Ectodermal cell (in vitro differentiated cells): ENCODE measurements around the gene SYCN.

Experiments used
- H3K27ac ChIP-seq: 2 replicates; pipeline ENCODE4 v1.7.0; 2013; ENCODE audit warnings: mild to moderate bottlenecking, low read depth, low read length; ENCODE audit not compliant: insufficient read depth, poor library complexity, severe bottlenecking
- H3K27me3 ChIP-seq: 2 replicates; pipeline ENCODE4 v1.7.0; 2013; ENCODE audit warnings: mild to moderate bottlenecking, low read length; ENCODE audit not compliant: insufficient read depth, control insufficient read depth, poor library complexity, severe bottlenecking
- H3K36me3 ChIP-seq: one replicate; pipeline ENCODE4 v1.7.0; 2013; ENCODE audit warnings: low read length; ENCODE audit not compliant: control insufficient read depth, insufficient read depth
- H3K4me1 ChIP-seq: one replicate; pipeline ENCODE4 v1.7.0; 2013; ENCODE audit warnings: low read length; ENCODE audit not compliant: control insufficient read depth, insufficient read depth
- H3K4me3 ChIP-seq: 2 replicates; pipeline ENCODE4 v1.7.0; 2013; ENCODE audit warnings: low read depth, low read length, control low read depth; ENCODE audit not compliant: insufficient read depth
- H3K9me3 ChIP-seq: 2 replicates; pipeline ENCODE4 v1.7.0; 2013; ENCODE audit warnings: mild to moderate bottlenecking, low read length, moderate library complexity; ENCODE audit not compliant: control insufficient read depth
- WGBS, 2 experiments: methylation state at CpG; one replicate each; pipeline ENCODE4 v1.1.7; 2013; ENCODE audit warnings: missing lambda C conversion rate in 2 of 2; 5-methylcytosine and 5-hydroxymethylcytosine counted together

SYCN gene

DNA sequence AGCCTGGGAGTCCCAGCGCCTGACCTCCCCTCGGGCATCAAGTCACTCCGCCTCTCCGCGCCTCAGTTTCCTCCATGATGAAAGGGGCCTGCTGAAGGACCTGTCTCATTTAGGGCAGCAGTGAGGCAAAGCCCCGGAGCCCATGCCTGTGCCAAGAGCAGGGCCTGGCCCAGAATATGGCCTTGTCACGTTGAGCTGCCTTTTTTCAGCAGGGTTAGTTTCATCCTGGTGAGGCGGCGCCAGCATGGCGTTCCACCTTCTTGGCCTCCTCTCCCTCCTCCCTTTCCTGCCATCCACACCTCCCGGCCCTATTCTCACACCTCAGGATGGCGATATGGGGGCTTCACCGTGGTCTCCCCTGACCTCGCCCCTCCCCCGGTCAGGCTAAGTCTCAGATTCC, 48.3 kb downstream of the SYCN start:
- 87 to 91% methylated on average over 15 of the region's 15 CpGs for WGBS, 2 experiments
- H3K9me3 ChIP-seq: no peaks in the 10 kb centered on the region
- H3K36me3 ChIP-seq: no peaks in the 10 kb centered on the region

DNA sequence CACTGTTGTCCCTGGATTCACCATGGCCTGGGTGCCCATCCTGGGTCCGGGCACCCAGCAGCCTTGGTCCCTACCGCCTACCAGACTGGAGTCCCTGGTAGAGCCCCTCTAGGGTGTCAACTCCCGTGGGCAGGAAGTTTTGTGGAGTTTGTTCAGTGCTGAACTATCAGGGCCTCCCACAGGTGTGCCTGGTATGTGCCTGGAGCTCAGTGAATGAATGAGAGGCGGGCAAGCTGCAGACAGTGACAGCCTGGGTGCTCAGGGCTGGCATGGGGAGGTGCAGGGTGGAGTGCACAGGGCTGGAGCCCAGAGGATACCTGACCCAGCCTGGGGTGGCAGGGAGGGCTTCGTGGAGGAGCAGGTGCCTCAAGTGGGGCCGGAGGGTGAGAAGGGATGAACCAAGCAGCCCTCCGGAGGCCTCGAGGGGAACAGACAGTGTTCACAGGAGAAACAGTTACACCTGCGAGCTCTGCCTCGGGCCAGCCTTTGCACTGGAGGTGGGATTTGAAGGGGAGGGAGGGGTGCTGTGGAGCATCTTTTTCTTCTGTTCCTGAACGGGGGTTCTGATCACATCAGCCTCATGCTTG, 48.9 kb downstream of the SYCN start:
- H3K27me3 ChIP-seq: no peaks in the 10 kb centered on the region
- H3K9me3 ChIP-seq: no peaks in the 10 kb centered on the region
- 82 to 87% methylated on average over 11 of the region's 11 CpGs for WGBS, 2 experiments
- H3K27ac ChIP-seq: no peak overlapping the region
- peaks cover 13% of the 10 kb centered on the region for H3K4me1 ChIP-seq
- no peak overlapping the region for H3K4me3 ChIP-seq
- no peaks in the 10 kb centered on the region for H3K36me3 ChIP-seq

More for the DNA sequence above, 48.3 kb downstream of the SYCN start:
- Histone ChIP-seq H3K27me3 (no peaks in the 10 kb centered on the region), H3K27ac (no peak overlapping the region), H3K4me3 (no peak overlapping the region), H3K4me1 (peaks cover 13% of the 10 kb centered on the region)

DNA sequence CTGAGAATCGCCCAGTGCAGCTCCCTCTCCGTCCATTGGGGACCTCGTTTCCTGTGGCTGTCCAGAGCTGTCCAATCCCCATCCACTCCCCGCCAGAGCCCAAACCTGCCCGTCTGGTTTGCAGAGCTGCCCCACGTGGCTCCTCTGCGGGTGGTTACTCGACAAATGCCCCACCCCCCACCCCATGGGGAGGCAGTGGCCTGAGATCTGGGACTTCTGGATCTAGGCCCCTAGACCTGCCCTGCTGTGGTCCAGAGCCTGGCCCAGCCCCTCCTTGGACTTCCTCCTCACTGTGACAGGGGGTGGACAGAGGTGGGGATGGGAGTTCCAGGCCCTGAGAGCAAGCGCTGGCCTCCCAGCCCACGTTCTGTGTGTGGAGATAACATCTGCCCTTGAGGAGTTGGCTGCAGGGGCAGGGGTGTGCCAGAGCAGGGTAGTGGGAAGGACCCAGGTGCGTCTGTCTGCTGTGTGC, 49.4 kb downstream of the SYCN start:
- 67 to 70% methylated on average over 11 of the region's 11 CpGs for WGBS, 2 experiments
- Histone ChIP-seq H3K36me3 (no peaks in the 10 kb centered on the region), H3K27ac (no peak overlapping the region), H3K4me1 (peaks cover 13% of the 10 kb centered on the region), H3K9me3 (no peaks in the 10 kb centered on the region), H3K4me3 (no peak overlapping the region), H3K27me3 (no peaks in the 10 kb centered on the region)

DNA sequence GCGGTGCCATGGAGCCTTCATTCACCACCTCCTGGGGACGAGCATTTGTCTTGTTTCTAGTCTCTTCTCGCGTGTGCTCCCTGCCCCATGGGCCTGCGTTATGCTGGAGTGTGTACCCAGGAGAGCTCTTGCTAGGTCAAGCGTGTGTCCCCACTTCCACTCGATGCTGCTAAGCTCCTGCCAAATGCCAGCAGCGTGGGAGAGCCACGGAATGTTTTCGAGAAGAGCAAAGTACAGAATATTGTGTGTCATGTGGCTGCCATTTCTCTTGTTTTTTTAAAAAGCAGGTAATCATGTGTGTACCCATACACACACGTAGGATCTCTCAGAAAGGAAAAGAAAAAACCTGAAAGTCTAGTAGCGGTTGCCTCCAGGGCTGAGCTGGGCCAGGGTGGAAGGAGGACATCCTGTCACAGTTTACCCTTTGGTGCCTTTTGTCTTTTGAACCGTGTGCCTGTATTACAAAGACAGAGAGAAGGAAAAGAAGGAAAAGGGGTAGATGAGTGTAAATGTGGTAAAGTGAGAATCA, 49.9 kb downstream of the SYCN start:
- Histone ChIP-seq H3K4me3 (no peak overlapping the region), H3K9me3 (no peaks in the 10 kb centered on the region), H3K27ac (no peak overlapping the region), H3K36me3 (peaks cover 1% of the 10 kb centered on the region), H3K27me3 (no peaks in the 10 kb centered on the region), H3K4me1 (peaks cover 13% of the 10 kb centered on the region)
- 91 to 92% methylated on average over 13 of the region's 13 CpGs for WGBS, 2 experiments
